OCI-LY3 (cell line): Measurements from ENCODE around the gene CLIP2.

Source experiments
- CTCF ChIP-seq: fragments of 200-600, 300-600 bp; sonication (generic); IDR thresholded peaks from 2 replicates; pipeline ENCODE4 v1.5.1; 2014; ENCODE audit warnings: antibody characterized with exemption, low read length, low read depth
- EZH2phosphoT487 ChIP-seq: fragments of 200-600 bp; shearing (Covaris generic); IDR thresholded peaks from 2 replicates; pipeline ENCODE4 v1.6.1; 2018; ENCODE audit warnings: antibody characterized with exemption, mixed run types, low read depth

DNA sequence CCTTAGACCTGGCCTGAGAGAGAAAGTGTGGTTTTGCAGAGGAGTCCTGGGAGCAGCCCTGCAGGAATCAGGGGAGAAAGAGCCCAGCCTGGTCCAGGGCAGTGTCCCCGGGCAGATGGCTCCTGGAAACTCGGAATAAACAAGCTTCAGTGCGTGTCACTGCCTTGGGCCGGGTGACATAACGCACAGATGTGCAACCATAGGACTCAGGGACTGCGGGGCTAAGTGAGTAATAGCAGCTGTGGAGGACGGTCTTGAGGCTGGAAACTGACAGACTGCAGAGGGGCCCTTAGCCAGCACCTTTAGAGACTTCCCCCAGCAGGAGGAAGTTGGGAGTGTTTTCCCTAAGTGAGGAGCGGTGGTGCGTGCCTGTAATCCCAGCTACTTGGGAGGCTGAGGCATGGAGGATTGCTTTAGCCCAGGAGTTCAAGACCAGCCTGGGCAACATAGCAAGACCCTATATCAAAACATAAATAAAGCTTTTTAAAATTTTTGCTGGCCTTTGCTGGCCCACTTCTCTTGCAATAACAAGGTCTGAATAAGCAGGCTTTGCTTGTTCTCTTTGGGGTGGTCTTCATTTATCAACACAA, 5.3 kb upstream of the CLIP2 start:
- TF ChIP-seq CTCF (no peak), EZH2phosphoT487 (no peak)
